Keratinocyte (primary cell): ENCODE results near the gene BICD2.

ENCODE experiments used
- CTCF ChIP-seq, 3 experiments: IDR thresholded peaks in 1 of 3; conservative IDR thresholded peaks in 1 of 3; optimal IDR thresholded peaks in 1 of 3; 2 replicates in 2 of 3; 3 replicates in 1 of 3; pipeline versions ENCODE3 to v1.5.1; 2011; ENCODE audit warnings: low read length in 3 of 3, mild to moderate bottlenecking in 3 of 3, moderate library complexity in 2 of 3, control low read depth in 1 of 3, inconsistent platforms in 1 of 3; ENCODE audit not compliant: insufficient read depth in 2 of 3; ENCODE audit errors: extremely low read depth in 1 of 3
- EZH2 ChIP-seq: IDR thresholded peaks from one replicate; pipeline ENCODE4 v1.6.1; 2012; ENCODE audit warnings: inconsistent platforms, mild to moderate bottlenecking, low read length, moderate library complexity

- TF ChIP-seq CTCF (optimal IDR thresholded peaks at IDR 0.05 in 1 of 3, IDR thresholded peaks at IDR 0.05 in 1 of 3, conservative IDR thresholded peaks at IDR 0.05 in 1 of 3; ENCODE audit: extremely low read depth in 1 of 3, insufficient read depth in 2 of 3, low read length in 3 of 3): no peak
- no peak for TF ChIP-seq EZH2
These were observed 93.3 kb downstream of the BICD2 start for GRCh38 chr9:92671323-92671722.
